Head of caudate nucleus (tissue), 42 donors: ENCODE measurements around the gene CYP26B1.

Source experiments
- DNase-seq, 42 donors: peaks; one replicate each; pipeline versions ENCODE4 v3.0.0 to v3.0.0-alpha.2; 2020 to 2021; ENCODE audit warnings: mixed read lengths in 7 of 42
- intact Hi-C: fragments of 100-400 bp; cut with DNase I; formaldehyde crosslinking; loops from one replicate; pipeline ENCODE4 v1.15.0; 2022

CYP26B1 gene

DNA sequence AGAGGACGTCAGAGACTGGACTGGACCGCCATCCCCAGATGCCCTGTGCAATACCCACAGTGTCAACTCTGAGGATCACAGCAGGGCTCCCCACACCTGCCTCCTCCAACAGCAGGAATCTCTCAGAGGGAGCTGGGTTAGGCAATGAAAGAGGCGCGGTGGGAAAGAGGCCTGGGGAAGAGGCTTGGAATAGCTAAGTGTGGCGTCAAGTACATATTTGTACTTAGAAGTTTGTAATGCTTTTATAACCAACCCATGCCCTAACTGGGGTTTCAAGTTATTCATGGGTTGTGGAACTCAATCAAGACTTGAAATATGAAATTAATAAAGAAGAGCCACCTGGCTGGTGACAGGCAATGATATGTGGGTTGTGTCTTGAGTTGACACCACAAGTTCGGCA lies 28.7 kb downstream of the CYP26B1 start:
- DNase-seq: peak in 1 of 42 donors; percentile 21
- intact Hi-C loops: no loop called here

GRCh38 chr2:72118386-72118785 lies 29.3 kb downstream of the CYP26B1 start:
- intact Hi-C loops: no loop called here
- peak in 2 of 42 donors; percentile 18 to 24 for DNase-seq

GRCh38 chr2:72117718-72118117 lies 29.9 kb downstream of the CYP26B1 start:
- DNase-seq: peak in 2 of 42 donors; percentile 7 to 14
- intact Hi-C loops: no loop called here

GRCh38 chr2:72117029-72117428 lies 30.6 kb downstream of the CYP26B1 start:
- intact Hi-C loops: no loop called here
- DNase-seq: peak in 2 of 42 donors; percentile 27 to 34

DNA sequence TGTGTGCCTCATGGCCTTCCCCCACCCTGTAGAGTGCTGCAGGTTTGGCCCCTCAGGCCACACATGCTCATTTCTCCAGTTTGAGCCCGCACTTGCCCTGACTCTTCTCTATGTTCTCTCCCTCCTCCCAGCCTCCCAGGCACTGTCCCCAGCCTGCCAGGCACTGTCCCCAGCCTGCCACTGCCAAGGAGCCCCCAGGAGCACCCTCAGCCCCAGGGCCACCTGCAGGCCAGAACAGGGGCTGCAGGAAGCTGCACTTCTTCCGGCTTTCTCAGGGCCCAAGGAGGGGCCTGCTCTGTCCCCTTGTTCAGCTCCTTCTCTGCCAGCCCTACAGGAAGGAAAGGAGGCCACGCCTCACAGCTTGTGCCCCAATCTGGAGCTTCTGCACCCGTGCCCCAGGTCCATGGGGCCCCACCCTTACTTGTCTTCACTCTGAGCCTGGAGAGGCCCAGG lies 31.6 kb downstream of the CYP26B1 start:
- intact Hi-C loops: no loop called here
- DNase-seq: peak in 2 of 42 donors; percentile 7 to 13

GRCh38 chr2:72115110-72116080 lies 32.3 kb downstream of the CYP26B1 start:
- intact Hi-C loops: no loop called here
- DNase-seq: peak in 8 of 42 donors; percentile 16 to 75 (median 50)

DNA sequence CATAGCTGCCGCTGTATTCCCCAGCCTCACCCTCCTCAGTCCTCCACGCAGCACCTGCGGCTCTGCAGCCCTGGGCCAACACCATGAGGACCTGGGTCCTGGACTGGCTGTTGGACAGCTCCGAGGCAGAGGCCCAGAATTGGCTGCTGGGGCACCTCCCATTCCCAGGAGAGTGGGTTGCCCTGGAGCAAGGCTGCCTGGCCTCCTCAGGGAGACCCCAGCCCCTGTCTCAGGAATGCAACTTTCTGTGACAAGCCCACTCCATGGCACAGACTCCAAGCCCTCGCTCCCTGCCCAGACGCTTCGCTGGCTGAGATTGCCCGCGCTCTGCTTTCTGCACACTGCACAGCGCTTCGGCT lies 33.0 kb downstream of the CYP26B1 start:
- peak in 3 of 42 donors; percentile 12 to 27 (median 27) for DNase-seq
- intact Hi-C loops: no loop called here

- intact Hi-C loops: no loop called here
- DNase-seq: peak in 2 of 42 donors; percentile 15 to 24
Measured at GRCh38 chr2:72113847-72114692, 33.6 kb downstream of the CYP26B1 start.

DNA sequence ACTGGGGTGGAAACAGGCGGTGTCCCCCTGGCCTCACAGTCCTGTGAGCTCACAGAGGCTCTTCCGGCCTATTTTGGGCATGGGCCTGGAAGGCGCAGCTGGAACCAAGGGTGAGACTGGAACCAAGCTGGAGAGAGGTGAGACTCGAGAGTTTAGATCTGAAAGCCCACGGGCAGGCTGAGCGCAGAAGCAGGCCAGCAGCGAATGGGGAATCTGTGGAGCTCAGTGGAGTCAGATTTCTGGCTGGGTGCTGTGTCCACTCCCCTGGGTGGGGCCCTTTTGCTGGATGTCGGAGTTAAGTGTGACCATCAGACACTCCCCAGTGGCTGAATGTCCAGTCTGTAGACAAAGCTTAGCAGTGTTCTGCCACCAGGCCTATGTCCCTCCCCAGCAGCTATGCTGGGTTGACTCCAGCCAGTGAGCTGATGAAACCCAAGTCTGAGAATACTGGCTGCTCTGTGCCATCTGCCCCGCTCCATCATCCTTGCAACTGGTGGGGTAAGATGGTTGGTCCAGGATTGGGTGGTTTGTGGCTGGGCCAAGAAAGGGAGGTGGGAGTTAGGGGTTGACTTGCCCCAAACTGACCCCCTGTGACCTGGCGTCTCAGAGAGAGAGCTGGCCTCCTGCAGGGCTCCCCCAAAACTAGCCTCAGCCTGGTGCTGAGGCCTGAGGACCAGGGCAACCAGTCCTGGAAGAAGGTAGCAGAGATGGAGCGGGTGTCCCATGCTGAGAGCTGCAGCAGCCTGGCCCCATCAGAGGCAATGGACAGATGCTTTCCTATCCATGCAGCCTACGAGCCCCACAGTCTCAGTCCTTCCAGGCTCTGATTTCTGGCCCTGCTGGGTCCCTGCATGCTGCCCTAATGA lies 34.4 kb downstream of the CYP26B1 start:
- DNase-seq: peak in 15 of 42 donors; percentile 19 to 57 (median 41)
- intact Hi-C loops: no loop called here

DNA sequence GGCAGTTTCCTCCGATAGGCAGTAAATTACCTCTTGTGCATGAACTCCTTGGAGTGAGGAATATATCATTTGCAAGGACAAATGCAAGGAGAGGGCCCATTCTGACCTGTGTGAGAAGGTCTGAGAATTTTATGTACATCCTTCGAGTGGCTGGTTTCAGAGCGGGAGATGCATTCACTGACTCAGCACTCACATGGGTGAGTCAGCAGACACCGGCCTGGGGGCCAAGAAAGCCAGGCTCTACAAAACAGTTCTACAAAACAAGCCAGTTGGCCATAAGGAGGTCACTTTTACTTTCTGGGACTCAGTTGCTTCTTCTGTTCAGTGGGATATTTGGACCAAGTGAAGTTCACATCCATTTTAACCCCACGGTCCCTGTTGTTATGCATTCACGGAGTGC lies 35.3 kb downstream of the CYP26B1 start:
- peak in 2 of 42 donors; percentile 7 to 23 for DNase-seq
- intact Hi-C loops: no loop called here

DNA sequence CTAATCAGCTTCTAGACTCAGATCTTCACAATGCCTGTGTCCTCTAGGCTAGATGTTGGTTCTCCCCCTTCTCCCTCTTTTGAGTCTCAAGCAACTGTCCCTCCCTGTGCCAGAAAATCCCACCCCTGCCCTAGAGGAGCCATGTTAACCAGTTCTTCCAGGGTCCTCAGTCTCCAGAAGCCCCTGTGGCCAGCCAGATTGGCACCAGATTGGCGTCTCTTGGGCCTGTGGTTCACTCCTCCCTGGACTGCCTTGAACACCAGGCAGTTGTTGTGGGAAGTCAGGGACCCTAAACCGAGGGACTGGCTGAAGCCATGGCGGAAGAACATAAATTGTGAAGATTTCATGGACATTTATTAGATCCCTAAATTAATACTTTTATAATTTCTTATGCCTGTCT lies 36.6 kb downstream of the CYP26B1 start:
- DNase-seq: peak in 2 of 42 donors; percentile 17 to 22
- intact Hi-C loops: no loop called here

GRCh38 chr2:72109904-72110303 lies 37.8 kb downstream of the CYP26B1 start:
- intact Hi-C loops: no loop called here
- peak in 1 of 42 donors; percentile 6 for DNase-seq

DNA sequence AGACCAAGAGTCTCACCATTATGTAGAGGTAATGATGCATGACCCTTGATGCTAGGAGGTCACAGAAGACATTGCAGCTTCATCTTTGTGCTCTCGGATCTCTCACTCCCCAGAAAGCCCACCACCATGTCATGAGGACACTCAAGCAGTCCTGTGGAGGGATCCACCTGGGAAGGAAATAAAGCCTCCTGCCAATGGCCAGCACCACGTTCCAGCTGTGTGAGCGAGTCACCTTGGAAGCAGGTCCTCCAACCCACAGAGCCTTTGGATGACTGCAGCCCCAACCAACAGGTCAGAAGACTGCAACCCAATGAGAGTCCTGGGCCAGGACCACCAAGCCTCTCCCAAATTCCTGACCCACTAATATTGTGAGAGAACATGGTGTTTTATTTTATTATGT lies 38.4 kb downstream of the CYP26B1 start:
- DNase-seq: peak in 3 of 42 donors; percentile 7 to 34 (median 23)

DNA sequence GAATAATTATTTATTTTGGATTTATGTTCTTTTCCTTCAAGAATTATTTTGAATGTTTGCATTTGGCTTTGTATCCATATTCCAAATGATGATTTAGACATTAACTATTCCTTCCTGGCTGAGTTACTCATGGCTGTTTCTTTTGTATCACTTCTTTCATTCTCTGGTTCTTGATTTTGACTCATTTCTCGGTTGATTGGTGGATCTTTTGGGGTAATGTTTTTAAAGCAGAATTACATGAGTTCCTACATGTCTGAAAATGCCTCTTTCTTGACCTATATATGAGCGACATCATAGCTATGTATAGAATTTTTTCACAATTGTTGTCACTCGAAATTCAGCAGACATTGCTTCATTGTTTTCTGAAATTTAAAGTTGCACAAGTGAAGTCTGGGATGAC lies 39.5 kb downstream of the CYP26B1 start:
- no peak for DNase-seq
- intact Hi-C loops: no loop called here

More for the DNA sequence above, 38.4 kb downstream of the CYP26B1 start:
- intact Hi-C loops: no loop called here

DNA sequence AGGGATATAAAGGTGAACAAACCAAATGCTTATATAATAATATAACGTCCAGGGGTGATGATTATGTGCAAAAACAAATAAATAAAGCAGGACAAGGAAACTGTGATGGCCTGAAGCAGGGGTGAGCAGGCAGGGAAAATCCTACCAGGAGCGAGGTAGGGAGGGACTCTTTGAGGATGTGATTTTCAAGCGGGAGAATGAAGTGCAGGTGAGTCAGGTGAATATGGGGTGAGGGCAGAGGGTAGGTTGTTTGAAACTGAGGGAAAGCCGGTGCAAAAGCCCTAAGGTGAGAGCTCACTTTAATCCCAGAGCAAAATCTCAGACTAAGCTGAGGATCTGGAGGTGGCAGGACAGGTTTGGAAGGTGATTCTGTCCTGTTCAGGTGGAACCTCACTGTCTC lies 40.7 kb downstream of the CYP26B1 start:
- intact Hi-C loops: no loop called here

DNA sequence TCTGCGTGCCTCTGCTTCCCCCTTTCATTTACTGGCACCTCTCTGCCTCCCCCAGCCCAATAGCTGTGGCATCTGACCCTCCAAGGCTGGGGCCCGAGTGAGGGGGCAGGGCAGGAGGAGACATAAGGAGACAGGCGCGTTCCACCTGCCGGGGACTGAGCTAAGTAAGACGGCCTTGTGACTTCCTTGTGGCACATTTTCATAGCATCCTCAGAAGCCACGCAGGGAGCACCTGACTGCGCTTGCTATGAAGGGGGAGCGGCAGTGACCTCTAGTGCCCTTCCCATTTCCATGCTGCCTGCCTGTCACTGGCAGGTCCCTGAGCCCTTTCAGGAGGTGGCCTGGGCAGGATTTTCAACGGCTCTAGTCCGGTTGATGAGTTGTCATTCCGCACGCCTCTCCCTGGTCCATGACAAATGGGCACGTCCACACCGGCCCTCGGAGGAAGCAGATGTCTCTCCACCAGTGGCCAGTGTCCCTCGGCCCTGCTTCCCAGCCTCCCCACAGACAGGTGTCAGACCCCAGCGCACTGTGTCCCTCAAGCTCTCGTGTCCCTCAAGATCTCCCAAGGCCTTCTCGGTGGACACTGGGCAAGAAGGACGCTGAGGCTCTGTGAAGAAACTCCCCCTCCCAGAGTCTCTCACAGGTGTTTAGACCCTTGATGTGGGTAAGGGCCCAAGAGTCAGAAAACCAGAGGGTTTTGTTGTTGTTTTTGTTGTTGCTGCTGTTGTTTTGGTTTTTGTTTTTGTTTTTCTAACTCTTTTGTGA lies 42.7 kb downstream of the CYP26B1 start:
- DNase-seq: peak in 3 of 42 donors; percentile 16 to 32 (median 26)

More for the DNA sequence above, 40.7 kb downstream of the CYP26B1 start:
- peak in 3 of 42 donors; percentile 6 to 22 (median 16) for DNase-seq

GRCh38 chr2:72103690-72104089 lies 44.0 kb downstream of the CYP26B1 start:
- DNase-seq: peak in 4 of 42 donors; percentile 2 to 24 (median 14)

More for the DNA sequence above, 42.7 kb downstream of the CYP26B1 start:
- intact Hi-C loops: no loop called here

DNA sequence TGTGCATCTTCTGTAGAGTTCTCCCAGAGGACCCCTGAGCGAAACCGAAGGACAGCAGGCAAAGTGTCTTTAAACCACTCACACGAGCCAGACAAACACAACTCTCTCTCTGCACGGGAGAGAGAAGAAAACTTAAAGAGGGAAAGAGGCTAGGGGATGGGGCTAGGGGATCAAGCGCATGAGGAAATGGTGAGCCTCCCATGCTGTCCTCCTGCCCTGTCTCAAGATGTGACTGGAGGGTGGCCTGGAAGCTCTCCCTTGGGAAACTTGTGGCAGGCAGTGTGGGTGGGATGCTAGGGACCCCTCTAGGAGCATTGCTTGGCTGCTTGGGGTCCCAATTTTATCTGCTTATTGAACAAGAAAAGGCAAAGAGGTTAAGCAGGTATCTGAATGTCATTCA lies 44.5 kb downstream of the CYP26B1 start:
- DNase-seq: peak in 2 of 42 donors; percentile 11 to 25
- intact Hi-C loops: no loop called here

More at GRCh38 chr2:72103690-72104089, 44.0 kb downstream of the CYP26B1 start:
- intact Hi-C loops: no loop called here
